ENCODE results near the gene LINS1. TPM values are rescaled to one million over a fixed set of nuclear protein-coding genes. Genes with fewer than 3 reads are reported as not detected.
"Not testable (repeated sequence)": the region's sequence is repeated elsewhere in the genome, so short reads cannot be mapped to it uniquely, and the experiment has no call there.

The LINS1 gene
- total and polyA plus RNA-seq, 2 experiments from 2014 or later: 9.6 to 13.6 TPM

GRCh38 chr15:100591835-100592234, 10.1 kb downstream of the LINS1 start:
- no peaks in the 10 kb centered on the region for H4K20me1 ChIP-seq (ENCODE audit: insufficient read depth)
- no peak overlapping the region for H2AFZ ChIP-seq
- in situ Hi-C loops (cut with MboI): no loop called here
- WGBS, 2 experiments (ENCODE audit: low coverage in 1 of 2, low lambda C conversion rate in 2 of 2, missing lambda C conversion rate in 2 of 2): 78 to 84% methylated on average over 2 of the region's 2 CpGs
- peaks cover 3% of the 10 kb centered on the region for H3K9me3 ChIP-seq (ENCODE audit: low read depth)
- peaks cover 100% of the 10 kb centered on the region for H3K79me2 ChIP-seq (ENCODE audit: insufficient read depth)
- no peak for DNase-seq
- no peaks in the 10 kb centered on the region for H3F3A ChIP-seq (ENCODE audit: insufficient read depth)
- H3K36me3 ChIP-seq (ENCODE audit: low read depth): no peaks in the 10 kb centered on the region
- H3K4me1 ChIP-seq (ENCODE audit: insufficient read depth): no peaks in the 10 kb centered on the region
- H3K27ac ChIP-seq: no peak overlapping the region
- no peaks in the 10 kb centered on the region for H3K27me3 ChIP-seq (replicated peaks; ENCODE audit: insufficient read depth)
- no peak overlapping the region for H3K4me2 ChIP-seq (ENCODE audit: unreplicated experiment)
- H3K4me3 ChIP-seq: no peak overlapping the region
- TF ChIP-seq EZH2 (IDR thresholded peaks at IDR 0.05; ENCODE audit: insufficient read depth, poor library complexity, severe bottlenecking): no peak
- TF ChIP-seq EZH2phosphoT487 (IDR thresholded peaks at IDR 0.05; ENCODE audit: insufficient read depth, low read depth): no peak
- H3K9me2 ChIP-seq (ENCODE audit: insufficient read depth): no peaks in the 10 kb centered on the region
- no peak overlapping the region for H3K9ac ChIP-seq

- peaks cover 99% of the 10 kb centered on the region for H3K79me2 ChIP-seq (ENCODE audit: insufficient read depth)
- H3K27ac ChIP-seq; H3K9me2 ChIP-seq (ENCODE audit: insufficient read depth); H3K4me2 ChIP-seq (ENCODE audit: unreplicated experiment); H3K9ac ChIP-seq; H3K36me3 ChIP-seq (ENCODE audit: low read depth); H3K4me1 ChIP-seq (ENCODE audit: insufficient read depth); H3F3A ChIP-seq (ENCODE audit: insufficient read depth); H2AFZ ChIP-seq; H3K27me3 ChIP-seq (replicated peaks; ENCODE audit: insufficient read depth); DNase-seq; H4K20me1 ChIP-seq (ENCODE audit: insufficient read depth); H3K4me3 ChIP-seq; in situ Hi-C loops (cut with MboI); H3K9me3 ChIP-seq (ENCODE audit: low read depth): not testable (repeated sequence)
- WGBS, 2 experiments (ENCODE audit: low coverage in 1 of 2, low lambda C conversion rate in 2 of 2, missing lambda C conversion rate in 2 of 2): 98 to 100% methylated on average over 2 of the region's 2 CpGs
Observed at GRCh38 chr15:100591163-100591562, 10.8 kb downstream of the LINS1 start.

DNA sequence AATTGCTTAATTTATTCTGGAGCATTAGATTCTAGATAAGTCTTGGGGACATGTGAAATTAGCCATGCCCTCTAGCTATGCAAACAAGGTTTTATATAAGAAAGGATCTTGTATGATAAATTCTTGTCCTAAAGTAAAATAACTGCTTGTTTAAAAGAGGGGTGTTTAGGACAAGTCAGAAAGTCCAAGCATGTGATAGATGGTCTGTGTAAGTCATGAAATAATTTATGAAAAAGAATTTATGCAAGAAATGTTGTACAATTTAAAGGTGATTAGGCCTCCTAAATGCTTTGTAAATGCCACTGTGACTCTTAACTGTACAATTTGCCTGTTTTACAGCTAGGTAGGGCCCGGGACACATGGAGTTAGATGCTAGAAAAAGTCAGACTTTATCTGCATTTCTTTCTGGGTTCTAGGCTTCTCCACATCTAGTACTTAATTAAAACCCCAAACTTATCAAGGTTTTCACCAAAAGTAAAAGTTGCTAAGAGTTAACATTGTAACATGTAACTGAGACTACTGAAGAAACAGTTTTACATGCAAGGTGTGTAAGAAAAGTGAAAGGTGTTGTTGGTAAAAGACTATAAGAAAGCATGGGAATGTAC, 13.2 kb downstream of the LINS1 start:
- TF ChIP-seq EZH2phosphoT487 (IDR thresholded peaks at IDR 0.05; ENCODE audit: insufficient read depth, low read depth) (no peak), EZH2 (IDR thresholded peaks at IDR 0.05; ENCODE audit: insufficient read depth, poor library complexity, severe bottlenecking) (no peak)
- H3K4me3 ChIP-seq: no peak overlapping the region
- H3K4me2 ChIP-seq (ENCODE audit: unreplicated experiment): no peak overlapping the region
- no peaks in the 10 kb centered on the region for H3K27me3 ChIP-seq (replicated peaks; ENCODE audit: insufficient read depth)
- H3K4me1 ChIP-seq (ENCODE audit: insufficient read depth): no peaks in the 10 kb centered on the region
- H3K79me2 ChIP-seq (ENCODE audit: insufficient read depth): peaks cover 96% of the 10 kb centered on the region
- DNase-seq: no peak
- in situ Hi-C loops (cut with MboI): no loop called here
- no peaks in the 10 kb centered on the region for H3F3A ChIP-seq (ENCODE audit: insufficient read depth)
- peaks cover 3% of the 10 kb centered on the region for H3K9me3 ChIP-seq (ENCODE audit: low read depth)
- H4K20me1 ChIP-seq (ENCODE audit: insufficient read depth): no peaks in the 10 kb centered on the region
- H2AFZ ChIP-seq: no peak overlapping the region
- H3K9me2 ChIP-seq (ENCODE audit: insufficient read depth): no peaks in the 10 kb centered on the region
- no peaks in the 10 kb centered on the region for H3K36me3 ChIP-seq (ENCODE audit: low read depth)
- WGBS, 2 experiments (ENCODE audit: low coverage in 1 of 2, low lambda C conversion rate in 2 of 2, missing lambda C conversion rate in 2 of 2): 42 to 49% methylated on average over 1 of the region's 1 CpG
- no peak overlapping the region for H3K9ac ChIP-seq
- H3K27ac ChIP-seq: no peak overlapping the region

- WGBS, 2 experiments (ENCODE audit: low coverage in 1 of 2, low lambda C conversion rate in 2 of 2, missing lambda C conversion rate in 2 of 2): 83 to 94% methylated on average over 4 of the region's 4 CpGs
- no peak overlapping the region for H2AFZ ChIP-seq
- no peaks in the 10 kb centered on the region for H3K9me3 ChIP-seq (ENCODE audit: low read depth)
- H3K27ac ChIP-seq: no peak overlapping the region
- H3K9me2 ChIP-seq (ENCODE audit: insufficient read depth): no peaks in the 10 kb centered on the region
- no peak overlapping the region for H3K4me2 ChIP-seq (ENCODE audit: unreplicated experiment)
- no peak overlapping the region for H3K4me3 ChIP-seq
- H3F3A ChIP-seq (ENCODE audit: insufficient read depth): no peaks in the 10 kb centered on the region
- no peaks in the 10 kb centered on the region for H3K36me3 ChIP-seq (ENCODE audit: low read depth)
- H3K79me2 ChIP-seq (ENCODE audit: insufficient read depth): peaks cover 26% of the 10 kb centered on the region
- in situ Hi-C loops (cut with MboI): no loop called here
- no peaks in the 10 kb centered on the region for H3K4me1 ChIP-seq (ENCODE audit: insufficient read depth)
- no peak overlapping the region for H3K9ac ChIP-seq
- H3K27me3 ChIP-seq (replicated peaks; ENCODE audit: insufficient read depth): no peaks in the 10 kb centered on the region
- DNase-seq: no peak
- no peaks in the 10 kb centered on the region for H4K20me1 ChIP-seq (ENCODE audit: insufficient read depth)
- no peak for TF ChIP-seq EZH2 (IDR thresholded peaks at IDR 0.05; ENCODE audit: insufficient read depth, poor library complexity, severe bottlenecking)
Observed at GRCh38 chr15:100580414-100580813, 21.6 kb downstream of the LINS1 start.

GRCh38 chr15:100573526-100573925, 28.5 kb downstream of the LINS1 start:
- no peak for DNase-seq
- Histone ChIP-seq H4K20me1 (ENCODE audit: insufficient read depth) (no peaks in the 10 kb centered on the region), H3K4me3 (no peak overlapping the region), H3K4me2 (ENCODE audit: unreplicated experiment) (no peak overlapping the region), H3K36me3 (ENCODE audit: low read depth) (peaks cover 5% of the 10 kb centered on the region; the same call in 1 of the 2 replicates), H3K9me3 (ENCODE audit: low read depth) (no peaks in the 10 kb centered on the region), H3K4me1 (ENCODE audit: insufficient read depth) (no peaks in the 10 kb centered on the region), H3K9ac (no peak overlapping the region), H3F3A (ENCODE audit: insufficient read depth) (no peaks in the 10 kb centered on the region), H3K27me3 (replicated peaks; ENCODE audit: insufficient read depth) (no peaks in the 10 kb centered on the region), H3K79me2 (ENCODE audit: insufficient read depth) (no peaks in the 10 kb centered on the region), H2AFZ (no peak overlapping the region), H3K9me2 (ENCODE audit: insufficient read depth) (no peaks in the 10 kb centered on the region), H3K27ac (no peak overlapping the region)
- in situ Hi-C loops (cut with MboI): no loop called here
- TF ChIP-seq EZH2 (IDR thresholded peaks at IDR 0.05; ENCODE audit: insufficient read depth, poor library complexity, severe bottlenecking) (no peak), EZH2phosphoT487 (IDR thresholded peaks at IDR 0.05; ENCODE audit: insufficient read depth, low read depth) (no peak)
- 93 to 94% methylated on average over 4 of the region's 4 CpGs for WGBS, 2 experiments (ENCODE audit: low coverage in 1 of 2, low lambda C conversion rate in 2 of 2, missing lambda C conversion rate in 2 of 2)
